Measurements from ENCODE around the gene ZPR1. TPM values are rescaled to one million over a fixed set of nuclear protein-coding genes. Genes with fewer than 3 reads are reported as not detected.

The ZPR1 gene
- total and polyA plus RNA-seq, 4 donors, result 9.4 to 56.1 (median 18.3) TPM

DNA sequence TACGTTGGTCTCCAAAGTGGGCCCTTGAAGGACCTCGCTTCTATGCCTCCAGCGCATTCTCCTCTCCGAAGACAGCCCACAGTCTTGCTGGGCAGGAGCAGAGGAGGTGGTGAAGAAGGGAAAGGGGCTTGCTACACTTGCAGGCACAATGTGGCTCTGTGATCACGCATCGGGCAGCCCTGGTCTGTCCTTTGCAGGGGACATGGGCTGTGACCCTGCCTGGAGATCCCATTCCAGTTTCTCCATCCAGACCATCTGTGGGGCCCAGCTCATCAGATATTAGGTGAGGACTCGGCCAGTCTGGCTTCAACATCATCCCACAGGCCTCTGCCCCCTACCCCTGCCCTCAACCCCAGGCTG, 48.8 kb upstream of the ZPR1 start:
- H3K27me3 ChIP-seq (ENCODE audit: control insufficient read depth in 4 of 4, insufficient read depth in 4 of 4, low read length in 3 of 4), result no peaks in the 10 kb centered on the region
- 35% methylated on average over 7 of the region's 7 CpGs for WGBS
- H3K36me3 ChIP-seq (ENCODE audit: control insufficient read depth in 4 of 4, insufficient read depth in 3 of 4, low read depth in 1 of 4, low read length in 3 of 4), result no peaks in the 10 kb centered on the region
- H3K4me1 ChIP-seq (ENCODE audit: control insufficient read depth in 4 of 4, insufficient read depth in 4 of 4, low read length in 3 of 4), result peaks cover 18 to 86% (median 56%) of the 10 kb centered on the region in 4 donors
- TF ChIP-seq ATF3 (IDR thresholded peaks at IDR 0.05) (no peak), FOXA1 (IDR thresholded peaks at IDR 0.05) (no peak), RXRA (IDR thresholded peaks at IDR 0.05) (no peak), FOXA2 (IDR thresholded peaks at IDR 0.05) (no peak), RAD21 (IDR thresholded peaks at IDR 0.05) (no peak), EGR1 (IDR thresholded peaks at IDR 0.05; ENCODE audit: low read depth in 2 of 2) (no peak), NR2F2 (IDR thresholded peaks at IDR 0.05) (no peak), GABPA (IDR thresholded peaks at IDR 0.05 in 1 of 2, conservative IDR thresholded peaks at IDR 0.05 in 1 of 2) (no peak), ZBTB33 (IDR thresholded peaks at IDR 0.05) (no peak), MAX (IDR thresholded peaks at IDR 0.05) (no peak), TAF1 (conservative IDR thresholded peaks at IDR 0.05) (no peak), YY1 (IDR thresholded peaks at IDR 0.05) (no peak), JUND (IDR thresholded peaks at IDR 0.05) (no peak)
- H3K9me3 ChIP-seq (ENCODE audit: control insufficient read depth in 4 of 4, low read length in 3 of 4), result no peaks in the 10 kb centered on the region
- DNase-seq (ENCODE audit: low spot score), result no peak
- H3K4me3 ChIP-seq (ENCODE audit: low read depth in 1 of 3, low read length in 3 of 3), result peak overlapping the region; percentile 58 to 73 (median 59)
- H3K27ac ChIP-seq (ENCODE audit: low read depth in 1 of 2, low read length in 2 of 2), result peak overlapping the region; percentile 86 to 94
- peak overlapping the region; percentile 48 to 81 for H3K9ac ChIP-seq (ENCODE audit: low read depth in 1 of 2, low read length in 2 of 2)

- peak overlapping the region; percentile 58 to 73 (median 59) for H3K4me3 ChIP-seq (ENCODE audit: low read depth in 1 of 3, low read length in 3 of 3)
- peaks cover 14 to 82% (median 53%) of the 10 kb centered on the region in 4 donors for H3K4me1 ChIP-seq (ENCODE audit: control insufficient read depth in 4 of 4, insufficient read depth in 4 of 4, low read length in 3 of 4)
- TF ChIP-seq EGR1 (IDR thresholded peaks at IDR 0.05; ENCODE audit: low read depth in 2 of 2) (no peak), REST (IDR thresholded peaks at IDR 0.05) (peak; percentile 5), SP1 (IDR thresholded peaks at IDR 0.05) (no peak), YY1 (IDR thresholded peaks at IDR 0.05) (no peak), JUND (IDR thresholded peaks at IDR 0.05) (no peak), RXRA (IDR thresholded peaks at IDR 0.05) (peak in 1 of 2 donors; percentile 48), GABPA (IDR thresholded peaks at IDR 0.05 in 1 of 2, conservative IDR thresholded peaks at IDR 0.05 in 1 of 2) (no peak), HNF4A (conservative IDR thresholded peaks at IDR 0.05) (peak in 1 of 2 donors; percentile 7), RAD21 (IDR thresholded peaks at IDR 0.05) (peak; percentile 67 to 72), FOXA1 (IDR thresholded peaks at IDR 0.05) (no peak), TAF1 (conservative IDR thresholded peaks at IDR 0.05) (no peak), MAX (IDR thresholded peaks at IDR 0.05) (no peak), ZBTB33 (IDR thresholded peaks at IDR 0.05) (no peak), FOXA2 (IDR thresholded peaks at IDR 0.05) (no peak), HNF4G (IDR thresholded peaks at IDR 0.05) (no peak), ATF3 (IDR thresholded peaks at IDR 0.05) (no peak), NR2F2 (IDR thresholded peaks at IDR 0.05) (peak; percentile 1)
- TF ChIP-seq, protein P1, sequence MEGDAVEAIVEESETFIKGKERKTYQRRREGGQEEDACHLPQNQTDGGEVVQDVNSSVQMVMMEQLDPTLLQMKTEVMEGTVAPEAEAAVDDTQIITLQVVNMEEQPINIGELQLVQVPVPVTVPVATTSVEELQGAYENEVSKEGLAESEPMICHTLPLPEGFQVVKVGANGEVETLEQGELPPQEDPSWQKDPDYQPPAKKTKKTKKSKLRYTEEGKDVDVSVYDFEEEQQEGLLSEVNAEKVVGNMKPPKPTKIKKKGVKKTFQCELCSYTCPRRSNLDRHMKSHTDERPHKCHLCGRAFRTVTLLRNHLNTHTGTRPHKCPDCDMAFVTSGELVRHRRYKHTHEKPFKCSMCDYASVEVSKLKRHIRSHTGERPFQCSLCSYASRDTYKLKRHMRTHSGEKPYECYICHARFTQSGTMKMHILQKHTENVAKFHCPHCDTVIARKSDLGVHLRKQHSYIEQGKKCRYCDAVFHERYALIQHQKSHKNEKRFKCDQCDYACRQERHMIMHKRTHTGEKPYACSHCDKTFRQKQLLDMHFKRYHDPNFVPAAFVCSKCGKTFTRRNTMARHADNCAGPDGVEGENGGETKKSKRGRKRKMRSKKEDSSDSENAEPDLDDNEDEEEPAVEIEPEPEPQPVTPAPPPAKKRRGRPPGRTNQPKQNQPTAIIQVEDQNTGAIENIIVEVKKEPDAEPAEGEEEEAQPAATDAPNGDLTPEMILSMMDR (IDR thresholded peaks at IDR 0.05; ENCODE audit: low read depth, low read length, missing input control), result peak; percentile 33
- no peaks in the 10 kb centered on the region for H3K9me3 ChIP-seq (ENCODE audit: control insufficient read depth in 4 of 4, low read length in 3 of 4)
- H3K27me3 ChIP-seq (ENCODE audit: control insufficient read depth in 4 of 4, insufficient read depth in 4 of 4, low read length in 3 of 4), result no peaks in the 10 kb centered on the region
- DNase-seq (ENCODE audit: low spot score), result no peak
- WGBS, result 6% methylated on average over 57 of the region's 57 CpGs
- peak overlapping the region; percentile 48 to 81 for H3K9ac ChIP-seq (ENCODE audit: low read depth in 1 of 2, low read length in 2 of 2)
- H3K27ac ChIP-seq (ENCODE audit: low read depth in 1 of 2, low read length in 2 of 2), result peak overlapping the region; percentile 86 to 94
- no peaks in the 10 kb centered on the region for H3K36me3 ChIP-seq (ENCODE audit: control insufficient read depth in 4 of 4, insufficient read depth in 3 of 4, low read depth in 1 of 4, low read length in 3 of 4)
Observed at GRCh38 chr11:116835791-116836631, 48.2 kb upstream of the ZPR1 start.

All from liver (tissue), 9 donors.